ENCODE results near the gene ISM2. TPM values are rescaled to one million over a fixed set of nuclear protein-coding genes. Genes with fewer than 3 reads are reported as not detected.

The ISM2 gene
- total RNA-seq, 1 donor from 2014 or later: not detected

GRCh38 chr14:77474479-77475177, 24.0 kb downstream of the ISM2 start:
- H3K9me3 ChIP-seq: no peaks in the 10 kb centered on the region
- TF ChIP-seq CTCF (IDR thresholded peaks at IDR 0.05): no peak
- H3K4me1 ChIP-seq: no peaks in the 10 kb centered on the region
- intact Hi-C loops (cut with DNase I): no loop called here
- H3K36me3 ChIP-seq: peaks cover under 1% of the 10 kb centered on the region in 2 donors
- DNase-seq (ENCODE audit: low spot score in 2 of 2): no peak
- H3K27me3 ChIP-seq: no peaks in the 10 kb centered on the region
- no peak overlapping the region for H3K4me3 ChIP-seq
- H3K27ac ChIP-seq: no peak overlapping the region

DNA sequence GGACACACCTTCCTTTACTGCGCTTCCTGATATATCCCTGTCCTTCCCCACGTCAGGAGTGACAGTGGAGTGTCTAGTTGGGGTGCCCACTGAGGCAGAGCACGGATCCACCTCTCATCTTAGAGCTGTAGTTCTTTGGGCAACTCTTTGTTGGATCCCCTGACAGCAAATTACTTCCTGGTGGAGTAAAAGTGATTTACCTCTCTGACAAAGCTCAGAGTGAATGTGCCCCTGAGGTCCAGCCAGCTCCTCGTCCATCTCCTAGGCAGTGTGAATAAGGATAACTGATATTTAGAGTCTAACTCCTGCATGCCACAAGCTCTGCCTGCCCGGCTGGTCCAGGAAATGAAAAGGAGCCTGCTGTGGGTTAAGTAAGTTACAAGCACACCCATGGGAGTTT, 24.7 kb downstream of the ISM2 start:
- TF ChIP-seq CTCF (IDR thresholded peaks at IDR 0.05): no peak
- H3K4me1 ChIP-seq: no peaks in the 10 kb centered on the region
- H3K9me3 ChIP-seq: no peaks in the 10 kb centered on the region
- H3K36me3 ChIP-seq: peaks cover 7% of the 10 kb centered on the region in 2 donors
- intact Hi-C loops (cut with DNase I): no loop called here
- H3K27me3 ChIP-seq: no peaks in the 10 kb centered on the region
- DNase-seq (ENCODE audit: low spot score in 2 of 2): no peak
- H3K4me3 ChIP-seq: no peak overlapping the region
- no peak overlapping the region for H3K27ac ChIP-seq

GRCh38 chr14:77470224-77470870, 28.3 kb downstream of the ISM2 start:
- no peaks in the 10 kb centered on the region for H3K9me3 ChIP-seq
- H3K4me3 ChIP-seq: no peak overlapping the region
- intact Hi-C loops (cut with DNase I): no loop called here
- no peaks in the 10 kb centered on the region for H3K27me3 ChIP-seq
- H3K4me1 ChIP-seq: no peaks in the 10 kb centered on the region
- H3K27ac ChIP-seq: no peak overlapping the region
- H3K36me3 ChIP-seq: peaks cover 32 to 42% of the 10 kb centered on the region in 2 donors
- no peak for DNase-seq (ENCODE audit: low spot score in 2 of 2)
- TF ChIP-seq CTCF (IDR thresholded peaks at IDR 0.05): no peak

- intact Hi-C loops (cut with DNase I): no loop called here
- no peak for DNase-seq (ENCODE audit: low spot score in 2 of 2)
- TF ChIP-seq CTCF (IDR thresholded peaks at IDR 0.05): no peak
Observed at GRCh38 chr14:77469539-77469938, 29.1 kb downstream of the ISM2 start.

GRCh38 chr14:77469067-77469505, 29.5 kb downstream of the ISM2 start:
- no peak for TF ChIP-seq CTCF (IDR thresholded peaks at IDR 0.05)
- DNase-seq (ENCODE audit: low spot score in 2 of 2): peak in 1 of 2 donors; percentile 50
- H3K4me3 ChIP-seq: no peak overlapping the region
- H3K4me1 ChIP-seq: no peaks in the 10 kb centered on the region
- no peaks in the 10 kb centered on the region for H3K9me3 ChIP-seq
- H3K36me3 ChIP-seq: peaks cover 42 to 54% of the 10 kb centered on the region in 2 donors
- H3K27ac ChIP-seq: no peak overlapping the region
- intact Hi-C loops (cut with DNase I): no loop called here
- no peaks in the 10 kb centered on the region for H3K27me3 ChIP-seq

More at GRCh38 chr14:77469539-77469938, 29.1 kb downstream of the ISM2 start:
- Histone ChIP-seq H3K9me3 (no peaks in the 10 kb centered on the region), H3K36me3 (peaks cover 40 to 50% of the 10 kb centered on the region in 2 donors), H3K4me1 (no peaks in the 10 kb centered on the region), H3K27ac (no peak overlapping the region), H3K27me3 (no peaks in the 10 kb centered on the region), H3K4me3 (no peak overlapping the region)

All from ascending aorta (tissue), 2 donors.